IPS-11a (cell line): Measurements from ENCODE around the gene ELANE.

Experiments used
- H3K4me3 ChIP-seq: one replicate; pipeline ENCODE4 v1.5.1; 2013; ENCODE audit warnings: low read depth, low read length, control low read depth

Gene ELANE

GRCh38 chr19:852136-853013 lies at the start of gene ELANE:
TSS of gene ELANE (plus strand) at chr19:852303. CDS start at chr19:852329, 26 bp downstream.
- H3K4me3 ChIP-seq, result no peak within 1 kb of the TSS

GRCh38 chr19:802498-803098 lies 49.5 kb upstream of the ELANE start:
- no peak overlapping the region for H3K4me3 ChIP-seq

- no peak overlapping the region for H3K4me3 ChIP-seq
These were observed 49.0 kb upstream of the ELANE start for GRCh38 chr19:803099-803561.

GRCh38 chr19:803686-804418 lies 48.3 kb upstream of the ELANE start:
- H3K4me3 ChIP-seq, result no peak overlapping the region

GRCh38 chr19:804419-805165 lies 47.5 kb upstream of the ELANE start:
- no peak overlapping the region for H3K4me3 ChIP-seq

- H3K4me3 ChIP-seq, result no peak overlapping the region
These were observed 46.9 kb upstream of the ELANE start for GRCh38 chr19:805166-805551.

- no peak overlapping the region for H3K4me3 ChIP-seq
These were observed 46.2 kb upstream of the ELANE start for GRCh38 chr19:805600-806550.

GRCh38 chr19:806815-807421 lies 45.2 kb upstream of the ELANE start:
- H3K4me3 ChIP-seq, result no peak overlapping the region

GRCh38 chr19:807627-808422 lies 44.3 kb upstream of the ELANE start:
- no peak overlapping the region for H3K4me3 ChIP-seq

GRCh38 chr19:808423-808775 lies 43.7 kb upstream of the ELANE start:
- no peak overlapping the region for H3K4me3 ChIP-seq

- no peak overlapping the region for H3K4me3 ChIP-seq
These were observed 41.8 kb upstream of the ELANE start for GRCh38 chr19:810077-810855.

- H3K4me3 ChIP-seq, result no peak overlapping the region
These were observed 41.1 kb upstream of the ELANE start for GRCh38 chr19:810883-811489.

- H3K4me3 ChIP-seq, result no peak overlapping the region
These were observed 40.5 kb upstream of the ELANE start for GRCh38 chr19:811506-812048.

GRCh38 chr19:812049-812746 lies 39.9 kb upstream of the ELANE start:
- H3K4me3 ChIP-seq, result no peak overlapping the region

- H3K4me3 ChIP-seq, result no peak overlapping the region
These were observed 39.3 kb upstream of the ELANE start for GRCh38 chr19:812747-813218.
